ACC112 (cell line): ENCODE data around the gene MTFR1L.

Experiments
- H2AFZ ChIP-seq: fragments of 200-600 bp; sonication (generic); one replicate; pipeline ENCODE4 v1.6.0; 2017; ENCODE audit warnings: antibody characterized with exemption, low read length; ENCODE audit not compliant: unreplicated experiment
- H3K27ac ChIP-seq: fragments of 200-600 bp; sonication (generic); 2 replicates; pipeline ENCODE4 v1.5.1; 2014; ENCODE audit warnings: low read depth, mild to moderate bottlenecking, antibody characterized with exemption, low read length, moderate library complexity
- H3K27me3 ChIP-seq: fragments of 200-600 bp; sonication (generic); 2 replicates; pipeline ENCODE4 v1.6.1; 2014; ENCODE audit warnings: mild to moderate bottlenecking, antibody characterized with exemption, low read length, moderate library complexity, mixed read lengths; ENCODE audit not compliant: insufficient read depth
- H3K36me3 ChIP-seq: fragments of 200-600 bp; sonication (generic); 2 replicates; pipeline ENCODE4 v1.6.1; 2016; ENCODE audit warnings: mild to moderate bottlenecking, antibody characterized with exemption, low read length, moderate library complexity, mixed read lengths; ENCODE audit not compliant: insufficient read depth
- H3K4me1 ChIP-seq: fragments of 200-600 bp; sonication (generic); one replicate; pipeline ENCODE4 v1.6.1; 2016; ENCODE audit warnings: low read length, mixed read lengths; ENCODE audit not compliant: insufficient read depth, unreplicated experiment, control insufficient read depth
- H3K4me3 ChIP-seq: fragments of 200-600 bp; sonication (generic); 2 replicates; pipeline ENCODE4 v1.5.1; 2014; ENCODE audit warnings: mild to moderate bottlenecking, low read depth, low read length
- H3K79me2 ChIP-seq: fragments of 200-600 bp; sonication (generic); one replicate; pipeline ENCODE4 v1.6.0; 2016; ENCODE audit warnings: low read length; ENCODE audit not compliant: control insufficient read depth, unreplicated experiment, insufficient read depth

MTFR1L gene

GRCh38 chr1:25848531-25848930, 28.8 kb downstream of the MTFR1L start:
- Histone ChIP-seq H2AFZ (no peak overlapping the region), H3K4me3 (no peak overlapping the region), H3K36me3 (peaks cover 2% of the 10 kb centered on the region; the same call in 1 of the 2 replicates), H3K79me2 (peaks cover 6% of the 10 kb centered on the region), H3K27ac (no peak overlapping the region), H3K4me1 (peaks cover 15% of the 10 kb centered on the region), H3K27me3 (no peaks in the 10 kb centered on the region)

- Histone ChIP-seq H3K79me2 (peaks cover 33% of the 10 kb centered on the region), H3K4me1 (peaks cover 5% of the 10 kb centered on the region), H2AFZ (no peak overlapping the region), H3K27ac (no peak overlapping the region), H3K4me3 (no peak overlapping the region), H3K27me3 (no peaks in the 10 kb centered on the region), H3K36me3 (peaks cover 2% of the 10 kb centered on the region; the same call in 1 of the 2 replicates)
Measured at GRCh38 chr1:25854554-25854953, 34.8 kb downstream of the MTFR1L start.

GRCh38 chr1:25856856-25857255, 37.1 kb downstream of the MTFR1L start:
- H3K4me3 ChIP-seq: no peak overlapping the region
- H3K79me2 ChIP-seq: peaks cover 33% of the 10 kb centered on the region
- no peaks in the 10 kb centered on the region for H3K36me3 ChIP-seq
- no peaks in the 10 kb centered on the region for H3K27me3 ChIP-seq
- H3K27ac ChIP-seq: no peak overlapping the region
- no peak overlapping the region for H2AFZ ChIP-seq
- H3K4me1 ChIP-seq: peaks cover 13% of the 10 kb centered on the region

- Histone ChIP-seq H3K27ac (no peak overlapping the region), H2AFZ (peak overlapping the region; percentile 61)
Measured at GRCh38 chr1:25858494-25858893, 38.7 kb downstream of the MTFR1L start.

GRCh38 chr1:25858906-25859789, 39.4 kb downstream of the MTFR1L start, which contains the start of gene AUNIP:
Gene AUNIP, minus strand, starts transcription at chr1:25859457. Its CDS starts 100 bp downstream, at chr1:25859357.
- H3K4me1 ChIP-seq: peaks cover 13% of the 10 kb centered on the region
- H3K4me3 ChIP-seq: peak within 1 kb of the TSS; percentile 92
- H3K27ac ChIP-seq: peak within 1 kb of the TSS; percentile 69
- H3K27me3 ChIP-seq: no peaks in the 10 kb centered on the region
- H2AFZ ChIP-seq: peak within 1 kb of the TSS; percentile 63
- peaks cover 31% of the 10 kb centered on the region for H3K79me2 ChIP-seq
- peaks cover 7% of the 10 kb centered on the region for H3K36me3 ChIP-seq

More at GRCh38 chr1:25858494-25858893, 38.7 kb downstream of the MTFR1L start:
- peak overlapping the region; percentile 92 for H3K4me3 ChIP-seq
- H3K4me1 ChIP-seq: peaks cover 13% of the 10 kb centered on the region
- no peaks in the 10 kb centered on the region for H3K27me3 ChIP-seq
- peaks cover 7% of the 10 kb centered on the region for H3K36me3 ChIP-seq
- peaks cover 33% of the 10 kb centered on the region for H3K79me2 ChIP-seq

GRCh38 chr1:25861316-25862286, 41.8 kb downstream of the MTFR1L start:
- no peak overlapping the region for H2AFZ ChIP-seq
- no peak overlapping the region for H3K4me3 ChIP-seq
- H3K4me1 ChIP-seq: peaks cover 13% of the 10 kb centered on the region
- H3K36me3 ChIP-seq: peaks cover 7% of the 10 kb centered on the region
- no peak overlapping the region for H3K27ac ChIP-seq
- H3K79me2 ChIP-seq: peaks cover 18% of the 10 kb centered on the region
- H3K27me3 ChIP-seq: no peaks in the 10 kb centered on the region

GRCh38 chr1:25862785-25863485, 43.2 kb downstream of the MTFR1L start:
- Histone ChIP-seq H3K27ac (no peak overlapping the region), H3K79me2 (peaks cover 15% of the 10 kb centered on the region), H3K4me3 (no peak overlapping the region), H3K27me3 (no peaks in the 10 kb centered on the region), H3K36me3 (peaks cover 7% of the 10 kb centered on the region), H3K4me1 (peaks cover 13% of the 10 kb centered on the region), H2AFZ (no peak overlapping the region)

- Histone ChIP-seq H3K4me1 (peaks cover 8% of the 10 kb centered on the region), H3K27ac (no peak overlapping the region), H3K36me3 (peaks cover 7% of the 10 kb centered on the region), H3K4me3 (no peak overlapping the region), H3K79me2 (peaks cover 8% of the 10 kb centered on the region), H2AFZ (no peak overlapping the region), H3K27me3 (no peaks in the 10 kb centered on the region)
Measured at GRCh38 chr1:25863486-25864262, 43.9 kb downstream of the MTFR1L start.

- Histone ChIP-seq H2AFZ (no peak overlapping the region), H3K36me3 (peaks cover 7% of the 10 kb centered on the region), H3K27ac (no peak overlapping the region), H3K4me3 (no peak overlapping the region), H3K79me2 (peaks cover 4% of the 10 kb centered on the region), H3K4me1 (peaks cover 8% of the 10 kb centered on the region), H3K27me3 (no peaks in the 10 kb centered on the region)
Measured at GRCh38 chr1:25864434-25864833, 44.7 kb downstream of the MTFR1L start.
